HL-60 (cell line): ENCODE measurements around the gene ZP2.

Source experiments
- GABPA ChIP-seq: IDR thresholded peaks from 2 replicates; pipeline ENCODE4 v1.6.1; 2012; ENCODE audit warnings: low read depth
- POLR2AphosphoS5 ChIP-seq: IDR thresholded peaks from 2 replicates; pipeline ENCODE4 v1.6.1; 2012; ENCODE audit warnings: low read depth
- SPI1 ChIP-seq: IDR thresholded peaks from 2 replicates; pipeline ENCODE4 v1.6.1; 2012; ENCODE audit warnings: low read depth, mild to moderate bottlenecking, borderline replicate concordance
- TF ChIP-seq, protein P1 (sequence below): IDR thresholded peaks from one replicate; pipeline ENCODE4 v1.5.1; 2011; ENCODE audit warnings: low read length, control low read depth, inconsistent platforms; ENCODE audit not compliant: insufficient read depth
- TF ChIP-seq, protein P2 (sequence below): IDR thresholded peaks from 2 replicates; pipeline ENCODE4 v1.6.1; 2012; ENCODE audit warnings: low read depth; ENCODE audit not compliant: insufficient replicate concordance

DNA sequence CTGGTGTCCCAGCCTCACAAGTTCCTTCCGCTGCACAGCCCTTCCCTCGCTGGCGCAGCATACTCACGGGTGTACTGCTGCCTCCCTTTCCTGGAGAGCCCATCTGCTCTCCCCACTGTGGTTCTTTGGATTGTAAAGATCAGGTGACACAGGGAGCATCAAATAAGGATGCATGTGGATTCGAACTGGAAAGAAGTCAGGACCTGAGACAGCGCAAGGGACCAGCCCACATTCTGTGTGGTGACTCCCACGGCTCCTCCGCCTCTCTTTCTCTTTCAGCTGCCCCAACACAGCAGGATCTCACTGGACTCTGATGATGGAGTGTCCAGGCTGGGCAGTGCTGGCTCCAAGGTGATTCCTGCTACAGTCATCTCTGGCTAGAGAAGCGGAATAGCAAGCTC is 44.8 kb downstream of the ZP2 start:
- TF ChIP-seq POLR2AphosphoS5, result no peak
- TF ChIP-seq, protein P1, sequence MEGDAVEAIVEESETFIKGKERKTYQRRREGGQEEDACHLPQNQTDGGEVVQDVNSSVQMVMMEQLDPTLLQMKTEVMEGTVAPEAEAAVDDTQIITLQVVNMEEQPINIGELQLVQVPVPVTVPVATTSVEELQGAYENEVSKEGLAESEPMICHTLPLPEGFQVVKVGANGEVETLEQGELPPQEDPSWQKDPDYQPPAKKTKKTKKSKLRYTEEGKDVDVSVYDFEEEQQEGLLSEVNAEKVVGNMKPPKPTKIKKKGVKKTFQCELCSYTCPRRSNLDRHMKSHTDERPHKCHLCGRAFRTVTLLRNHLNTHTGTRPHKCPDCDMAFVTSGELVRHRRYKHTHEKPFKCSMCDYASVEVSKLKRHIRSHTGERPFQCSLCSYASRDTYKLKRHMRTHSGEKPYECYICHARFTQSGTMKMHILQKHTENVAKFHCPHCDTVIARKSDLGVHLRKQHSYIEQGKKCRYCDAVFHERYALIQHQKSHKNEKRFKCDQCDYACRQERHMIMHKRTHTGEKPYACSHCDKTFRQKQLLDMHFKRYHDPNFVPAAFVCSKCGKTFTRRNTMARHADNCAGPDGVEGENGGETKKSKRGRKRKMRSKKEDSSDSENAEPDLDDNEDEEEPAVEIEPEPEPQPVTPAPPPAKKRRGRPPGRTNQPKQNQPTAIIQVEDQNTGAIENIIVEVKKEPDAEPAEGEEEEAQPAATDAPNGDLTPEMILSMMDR, result no peak
- TF ChIP-seq, protein P2, sequence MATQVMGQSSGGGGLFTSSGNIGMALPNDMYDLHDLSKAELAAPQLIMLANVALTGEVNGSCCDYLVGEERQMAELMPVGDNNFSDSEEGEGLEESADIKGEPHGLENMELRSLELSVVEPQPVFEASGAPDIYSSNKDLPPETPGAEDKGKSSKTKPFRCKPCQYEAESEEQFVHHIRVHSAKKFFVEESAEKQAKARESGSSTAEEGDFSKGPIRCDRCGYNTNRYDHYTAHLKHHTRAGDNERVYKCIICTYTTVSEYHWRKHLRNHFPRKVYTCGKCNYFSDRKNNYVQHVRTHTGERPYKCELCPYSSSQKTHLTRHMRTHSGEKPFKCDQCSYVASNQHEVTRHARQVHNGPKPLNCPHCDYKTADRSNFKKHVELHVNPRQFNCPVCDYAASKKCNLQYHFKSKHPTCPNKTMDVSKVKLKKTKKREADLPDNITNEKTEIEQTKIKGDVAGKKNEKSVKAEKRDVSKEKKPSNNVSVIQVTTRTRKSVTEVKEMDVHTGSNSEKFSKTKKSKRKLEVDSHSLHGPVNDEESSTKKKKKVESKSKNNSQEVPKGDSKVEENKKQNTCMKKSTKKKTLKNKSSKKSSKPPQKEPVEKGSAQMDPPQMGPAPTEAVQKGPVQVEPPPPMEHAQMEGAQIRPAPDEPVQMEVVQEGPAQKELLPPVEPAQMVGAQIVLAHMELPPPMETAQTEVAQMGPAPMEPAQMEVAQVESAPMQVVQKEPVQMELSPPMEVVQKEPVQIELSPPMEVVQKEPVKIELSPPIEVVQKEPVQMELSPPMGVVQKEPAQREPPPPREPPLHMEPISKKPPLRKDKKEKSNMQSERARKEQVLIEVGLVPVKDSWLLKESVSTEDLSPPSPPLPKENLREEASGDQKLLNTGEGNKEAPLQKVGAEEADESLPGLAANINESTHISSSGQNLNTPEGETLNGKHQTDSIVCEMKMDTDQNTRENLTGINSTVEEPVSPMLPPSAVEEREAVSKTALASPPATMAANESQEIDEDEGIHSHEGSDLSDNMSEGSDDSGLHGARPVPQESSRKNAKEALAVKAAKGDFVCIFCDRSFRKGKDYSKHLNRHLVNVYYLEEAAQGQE, result peak; percentile 88
- TF ChIP-seq GABPA, result no peak
- no peak for TF ChIP-seq SPI1
